Smooth muscle cell (in vitro differentiated cells): ENCODE measurements around the gene CDH1. TPM values are rescaled to one million over a fixed set of nuclear protein-coding genes. Genes with fewer than 3 reads are reported as not detected.

Source experiments
- DNase-seq: peaks from one replicate; lab custom pipeline; 2025; ENCODE audit not compliant: unreplicated experiment; lab: John Stamatoyannopoulos, UW
- H2AFZ ChIP-seq: fragments of 200-600 bp; sonication (generic); 2 replicates; pipeline ENCODE4 v1.6.0; 2016; ENCODE audit warnings: antibody characterized with exemption, low read depth, mild to moderate bottlenecking
- H3F3A ChIP-seq: fragments of 200-600 bp; sonication (generic); 2 replicates; pipeline ENCODE4 v1.6.0; 2017; ENCODE audit warnings: antibody characterized with exemption, low read depth
- H3K27ac ChIP-seq: fragments of 200-600 bp; sonication (generic); 2 replicates; pipeline ENCODE4 v1.5.1; 2016; ENCODE audit warnings: low read depth, mild to moderate bottlenecking
- H3K27me3 ChIP-seq: fragments of 200-600 bp; sonication (generic); 2 replicates; pipeline ENCODE4 v1.6.1; 2016; ENCODE audit warnings: low read depth, mild to moderate bottlenecking
- H3K36me3 ChIP-seq: fragments of 200-600 bp; sonication (generic); 2 replicates; pipeline ENCODE4 v1.5.1; 2016; ENCODE audit warnings: low read depth
- H3K4me1 ChIP-seq: fragments of 200-600 bp; sonication (generic); 2 replicates; pipeline ENCODE4 v1.5.1; 2016; ENCODE audit warnings: low read depth
- H3K4me2 ChIP-seq: fragments of 200-600 bp; sonication (generic); 2 replicates; pipeline ENCODE4 v1.6.0; 2016; ENCODE audit warnings: mild to moderate bottlenecking
- H3K4me3 ChIP-seq: fragments of 200-600 bp; sonication (generic); 2 replicates; pipeline ENCODE4 v1.5.1; 2016; ENCODE audit warnings: mild to moderate bottlenecking
- H3K79me2 ChIP-seq: fragments of 200-600 bp; sonication (generic); 2 replicates; pipeline ENCODE4 v1.6.0; 2016; ENCODE audit warnings: low read depth, mild to moderate bottlenecking
- H3K9ac ChIP-seq: fragments of 200-600 bp; sonication (generic); 2 replicates; pipeline ENCODE4 v1.6.0; 2016; ENCODE audit warnings: low read depth
- H3K9me3 ChIP-seq: fragments of 200-600 bp; sonication (generic); replicated peaks from 2 replicates; pipeline ENCODE4 v1.5.1; 2016; ENCODE audit warnings: low read depth
- H4K20me1 ChIP-seq: fragments of 200-600 bp; sonication (generic); 2 replicates; pipeline ENCODE4 v1.6.0; 2016; ENCODE audit warnings: low read depth
- WGBS: methylation state at CpG from one replicate; pipeline ENCODE4 v1.1.7; 2016; ENCODE audit warnings: low lambda C conversion rate; 5-methylcytosine and 5-hydroxymethylcytosine counted together
- polyA plus RNA-seq: library from polyadenylated mRNA; unstranded; fragments of >200 nt; fragmentation: Nextera tagmentation; extraction: Ambion mirVana; gene quantifications from 2 replicates; pipeline ENCODE4 v1.2.1, GENCODE V29; 2016
- total RNA-seq: library from RNA; depleted of rRNA; stranded (reverse); fragments of >200 nt; gene quantifications from 2 replicates; pipeline ENCODE4 v1.2.3, GENCODE V29; 2014
- TF ChIP-seq, protein P1 (sequence below): fragments of 200-600 bp; sonication (generic); IDR thresholded peaks from 2 replicates; pipeline ENCODE4 v1.5.1; 2017; ENCODE audit warnings: borderline replicate concordance, mild to moderate bottlenecking, antibody characterized with exemption; ENCODE audit not compliant: insufficient read depth, poor library complexity, severe bottlenecking

Gene CDH1
- total and polyA plus RNA-seq, 2 experiments from 2014 or later = 4.7 to 45.8 TPM

- no peaks in the 10 kb centered on the region for H3K27me3 ChIP-seq
- no peaks in the 10 kb centered on the region for H3K9me3 ChIP-seq
- 95% methylated on average over 2 of the region's 2 CpGs for WGBS
- DNase-seq = no peak
- no peaks in the 10 kb centered on the region for H3F3A ChIP-seq
- peaks cover 10% of the 10 kb centered on the region for H4K20me1 ChIP-seq
- no peak overlapping the region for H3K27ac ChIP-seq
- no peak overlapping the region for H3K9ac ChIP-seq
- H3K4me3 ChIP-seq = no peak overlapping the region
- no peak overlapping the region for H2AFZ ChIP-seq
- TF ChIP-seq, protein P1, sequence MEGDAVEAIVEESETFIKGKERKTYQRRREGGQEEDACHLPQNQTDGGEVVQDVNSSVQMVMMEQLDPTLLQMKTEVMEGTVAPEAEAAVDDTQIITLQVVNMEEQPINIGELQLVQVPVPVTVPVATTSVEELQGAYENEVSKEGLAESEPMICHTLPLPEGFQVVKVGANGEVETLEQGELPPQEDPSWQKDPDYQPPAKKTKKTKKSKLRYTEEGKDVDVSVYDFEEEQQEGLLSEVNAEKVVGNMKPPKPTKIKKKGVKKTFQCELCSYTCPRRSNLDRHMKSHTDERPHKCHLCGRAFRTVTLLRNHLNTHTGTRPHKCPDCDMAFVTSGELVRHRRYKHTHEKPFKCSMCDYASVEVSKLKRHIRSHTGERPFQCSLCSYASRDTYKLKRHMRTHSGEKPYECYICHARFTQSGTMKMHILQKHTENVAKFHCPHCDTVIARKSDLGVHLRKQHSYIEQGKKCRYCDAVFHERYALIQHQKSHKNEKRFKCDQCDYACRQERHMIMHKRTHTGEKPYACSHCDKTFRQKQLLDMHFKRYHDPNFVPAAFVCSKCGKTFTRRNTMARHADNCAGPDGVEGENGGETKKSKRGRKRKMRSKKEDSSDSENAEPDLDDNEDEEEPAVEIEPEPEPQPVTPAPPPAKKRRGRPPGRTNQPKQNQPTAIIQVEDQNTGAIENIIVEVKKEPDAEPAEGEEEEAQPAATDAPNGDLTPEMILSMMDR = no peak
- no peaks in the 10 kb centered on the region for H3K79me2 ChIP-seq
- H3K4me1 ChIP-seq = no peaks in the 10 kb centered on the region
- H3K36me3 ChIP-seq = no peaks in the 10 kb centered on the region
- H3K4me2 ChIP-seq = no peak overlapping the region
Observed at GRCh38 chr16:68768771-68769170, 31.7 kb downstream of the CDH1 start.

DNA sequence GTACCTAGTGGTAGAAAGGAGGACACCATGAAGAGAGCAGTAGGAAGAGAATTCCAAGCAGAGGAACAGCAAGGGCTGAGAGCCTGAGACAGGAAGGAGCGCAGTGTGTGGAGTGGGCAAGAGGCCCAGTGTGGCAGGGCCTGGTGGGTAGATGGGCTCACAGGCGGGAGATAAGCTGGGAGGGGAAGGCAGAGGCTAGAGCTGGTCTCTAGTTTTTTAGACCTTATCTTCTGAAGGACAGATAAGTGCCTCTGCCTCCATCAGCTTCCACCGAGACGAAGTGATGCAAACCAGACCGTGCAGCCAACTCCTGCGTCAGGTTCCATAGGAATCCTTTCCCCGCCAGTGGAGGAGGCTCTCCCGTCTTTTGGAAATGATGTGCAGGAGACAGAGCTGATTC, 33.6 kb downstream of the CDH1 start:
- Histone ChIP-seq H3K36me3 (no peaks in the 10 kb centered on the region), H3K79me2 (no peaks in the 10 kb centered on the region), H3K9ac (no peak overlapping the region), H3K27me3 (no peaks in the 10 kb centered on the region), H3K27ac (no peak overlapping the region), H4K20me1 (peaks cover 19% of the 10 kb centered on the region), H3F3A (no peaks in the 10 kb centered on the region), H3K4me1 (no peaks in the 10 kb centered on the region), H3K4me3 (no peak overlapping the region), H2AFZ (no peak overlapping the region), H3K4me2 (no peak overlapping the region), H3K9me3 (no peaks in the 10 kb centered on the region)
- TF ChIP-seq, protein P1 = no peak
- DNase-seq = no peak
- 48% methylated on average over 8 of the region's 8 CpGs for WGBS

DNA sequence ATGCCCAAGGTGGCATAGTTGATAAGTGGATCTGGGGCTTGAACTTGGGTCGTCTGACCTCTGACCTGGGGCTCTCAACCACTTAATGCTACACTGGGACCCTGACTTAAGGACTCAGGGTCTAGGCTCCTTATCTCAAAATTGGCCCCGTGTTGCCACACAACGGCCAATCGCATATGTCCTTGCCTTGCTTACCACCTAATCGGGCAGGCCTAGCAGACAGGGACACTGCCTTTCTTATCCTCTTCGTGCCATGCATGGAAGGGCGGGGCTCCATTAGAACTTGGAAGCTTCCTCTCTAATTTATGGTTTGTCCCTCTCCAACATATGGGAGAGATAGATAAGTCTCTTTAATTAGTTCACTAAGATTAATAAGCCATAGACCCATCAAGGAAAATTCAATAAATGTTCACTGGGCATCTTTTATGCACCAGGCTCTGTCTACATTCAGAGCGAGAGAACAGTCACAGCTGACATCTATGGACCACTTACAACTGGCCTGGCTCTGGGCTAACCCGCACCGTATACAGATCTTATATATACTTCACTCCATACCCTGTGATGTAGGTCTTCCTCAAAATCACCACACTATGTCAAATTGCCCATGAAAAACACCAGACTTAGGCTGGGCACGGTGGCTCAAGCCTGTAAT, 35.1 kb downstream of the CDH1 start:
- Histone ChIP-seq H3K4me2 (no peak overlapping the region), H3K9me3 (no peaks in the 10 kb centered on the region), H3K79me2 (no peaks in the 10 kb centered on the region), H3K27me3 (no peaks in the 10 kb centered on the region), H4K20me1 (peaks cover 28% of the 10 kb centered on the region), H3K27ac (no peak overlapping the region), H2AFZ (no peak overlapping the region), H3K36me3 (no peaks in the 10 kb centered on the region), H3F3A (no peaks in the 10 kb centered on the region), H3K9ac (no peak overlapping the region), H3K4me3 (no peak overlapping the region), H3K4me1 (no peaks in the 10 kb centered on the region)
- 95% methylated on average over 11 of the region's 11 CpGs for WGBS
- DNase-seq = no peak
- TF ChIP-seq, protein P1 = no peak

DNA sequence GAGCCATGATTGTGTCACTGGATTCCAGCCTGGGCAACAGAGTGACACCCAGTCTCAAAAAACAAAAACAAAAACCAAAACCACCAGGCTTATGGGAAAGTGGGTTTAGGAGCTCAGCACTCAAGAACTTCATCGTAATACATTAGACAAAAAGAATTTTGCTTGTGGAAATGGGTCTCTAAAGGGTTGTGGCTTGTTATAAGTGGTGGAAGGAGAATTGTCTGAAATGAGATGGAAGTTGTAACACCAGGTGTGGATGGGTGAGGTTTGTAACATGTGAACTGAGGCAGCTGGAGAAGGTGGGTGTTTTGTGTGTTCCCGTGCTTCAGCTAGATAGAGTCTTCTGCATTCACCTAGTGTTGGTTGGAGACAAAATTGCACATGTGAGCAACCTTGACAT, 35.8 kb downstream of the CDH1 start:
- DNase-seq = no peak
- H4K20me1 ChIP-seq = peaks cover 31% of the 10 kb centered on the region
- H3K4me3 ChIP-seq = no peak overlapping the region
- H3F3A ChIP-seq = no peaks in the 10 kb centered on the region
- H2AFZ ChIP-seq = no peak overlapping the region
- 93% methylated on average over 2 of the region's 2 CpGs for WGBS
- H3K36me3 ChIP-seq = no peaks in the 10 kb centered on the region
- TF ChIP-seq, protein P1 = no peak
- no peaks in the 10 kb centered on the region for H3K9me3 ChIP-seq
- no peaks in the 10 kb centered on the region for H3K4me1 ChIP-seq
- no peak overlapping the region for H3K27ac ChIP-seq
- H3K9ac ChIP-seq = no peak overlapping the region
- no peak overlapping the region for H3K4me2 ChIP-seq
- H3K79me2 ChIP-seq = no peaks in the 10 kb centered on the region
- H3K27me3 ChIP-seq = no peaks in the 10 kb centered on the region
